Measurements from ENCODE around the gene CCDC107.

CCDC107 gene

GRCh38 chr9:35659340-35659739 lies 1.2 kb downstream of the CCDC107 start:
- peak overlapping the region; percentile 85 for H3K4me3 ChIP-seq (ENCODE audit: low read depth, low read length)

GRCh38 chr9:35660966-35661415 lies 2.9 kb downstream of the CCDC107 start:
- H3K4me3 ChIP-seq (ENCODE audit: low read depth, low read length), result no peak overlapping the region

DNA sequence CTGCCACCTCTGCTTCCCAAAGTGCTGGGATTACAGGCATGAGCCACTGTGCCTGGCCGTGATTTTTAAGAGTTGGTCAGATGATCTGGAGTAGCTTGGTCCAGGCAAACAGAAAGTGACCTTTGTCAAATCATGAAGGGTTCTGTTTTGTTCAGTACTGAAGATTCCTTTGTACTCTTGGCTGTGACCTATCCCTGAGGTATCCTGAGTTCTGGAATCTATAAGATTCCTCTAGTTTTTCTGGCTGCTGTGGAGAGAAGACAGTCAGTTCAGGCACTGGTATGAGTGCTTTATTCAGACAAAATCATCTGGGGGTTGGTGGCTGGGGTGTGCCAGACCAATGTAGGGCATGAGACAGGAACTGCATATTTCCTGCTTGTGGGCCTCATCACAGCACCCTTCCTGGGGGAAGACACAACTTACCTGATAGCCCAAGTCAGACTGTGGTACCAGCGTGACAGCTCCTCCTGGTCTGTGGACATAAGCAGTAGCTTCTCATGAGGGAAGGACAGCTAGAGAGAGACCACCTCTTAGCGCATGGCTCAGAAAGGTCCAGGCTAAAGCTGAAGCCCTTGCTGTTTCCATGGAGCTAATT lies 3.8 kb downstream of the CCDC107 start:
- no peak overlapping the region for H3K4me3 ChIP-seq (ENCODE audit: low read depth, low read length)

GRCh38 chr9:35662437-35662836 lies 4.3 kb downstream of the CCDC107 start:
- no peak overlapping the region for H3K4me3 ChIP-seq (ENCODE audit: low read depth, low read length)

DNA sequence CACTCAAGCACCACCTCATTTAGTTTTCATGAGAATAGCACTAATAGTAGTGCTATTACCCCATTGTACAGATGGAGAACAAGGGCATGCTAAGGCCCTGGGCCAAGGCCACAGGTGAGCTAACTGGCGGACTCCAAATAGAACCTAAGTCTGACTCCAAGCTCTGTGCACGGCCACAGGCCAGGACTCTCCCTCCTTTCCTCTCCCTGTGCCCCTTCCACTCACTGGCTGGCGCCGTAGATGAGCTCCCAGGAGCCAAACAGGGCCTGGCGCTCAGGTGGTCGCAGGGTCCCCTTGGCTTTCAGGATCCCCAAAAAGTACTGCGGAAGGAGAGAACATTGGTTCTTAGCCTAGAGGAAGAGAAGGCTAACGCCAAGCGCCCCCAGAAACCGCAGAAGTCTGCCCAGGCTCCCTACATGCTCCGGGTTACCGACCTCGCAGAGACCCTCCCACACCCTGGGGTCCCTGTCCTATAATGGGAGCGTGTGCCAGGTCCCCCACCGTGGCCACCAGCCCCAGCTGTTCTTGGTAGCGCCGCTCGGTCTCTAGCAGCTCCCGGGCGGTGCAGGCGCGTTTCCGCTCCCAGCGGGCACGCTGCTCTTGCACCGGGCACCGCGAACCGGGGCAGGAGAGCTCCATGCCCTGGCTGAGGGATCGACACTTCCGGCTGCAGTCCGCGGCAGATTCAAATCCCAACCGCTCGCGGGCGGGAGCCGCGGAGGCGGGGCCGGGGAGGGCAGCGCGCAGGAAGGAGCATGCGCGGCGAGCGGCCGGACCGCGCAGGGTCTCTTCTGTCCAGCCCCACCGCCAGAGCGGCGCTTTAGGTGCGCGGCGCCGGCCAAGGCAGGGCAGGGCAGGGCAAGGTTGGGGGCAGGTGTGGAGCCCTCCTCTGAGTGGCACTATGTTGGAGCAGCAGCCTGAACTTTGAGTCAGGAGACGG lies 6.7 kb downstream of the CCDC107 start, which contains the start of gene ARHGEF39:
Gene ARHGEF39 (minus strand): TSS at position 665 of the 940 bp plus-strand sequence. CDS start 26 bp downstream, at position 639.
- peak within 1 kb of the TSS; percentile 79 for H3K4me3 ChIP-seq (ENCODE audit: low read depth, low read length)

- H3K4me3 ChIP-seq (ENCODE audit: low read depth, low read length), result no peak overlapping the region
Measured at GRCh38 chr9:35665471-35665818, 7.4 kb downstream of the CCDC107 start.

GRCh38 chr9:35666045-35666444 lies 8.0 kb downstream of the CCDC107 start:
- H3K4me3 ChIP-seq (ENCODE audit: low read depth, low read length), result no peak overlapping the region

GRCh38 chr9:35666549-35666948 lies 8.5 kb downstream of the CCDC107 start:
- H3K4me3 ChIP-seq (ENCODE audit: low read depth, low read length), result no peak overlapping the region

GRCh38 chr9:35667939-35668338 lies 9.8 kb downstream of the CCDC107 start:
- no peak overlapping the region for H3K4me3 ChIP-seq (ENCODE audit: low read depth, low read length)

DNA sequence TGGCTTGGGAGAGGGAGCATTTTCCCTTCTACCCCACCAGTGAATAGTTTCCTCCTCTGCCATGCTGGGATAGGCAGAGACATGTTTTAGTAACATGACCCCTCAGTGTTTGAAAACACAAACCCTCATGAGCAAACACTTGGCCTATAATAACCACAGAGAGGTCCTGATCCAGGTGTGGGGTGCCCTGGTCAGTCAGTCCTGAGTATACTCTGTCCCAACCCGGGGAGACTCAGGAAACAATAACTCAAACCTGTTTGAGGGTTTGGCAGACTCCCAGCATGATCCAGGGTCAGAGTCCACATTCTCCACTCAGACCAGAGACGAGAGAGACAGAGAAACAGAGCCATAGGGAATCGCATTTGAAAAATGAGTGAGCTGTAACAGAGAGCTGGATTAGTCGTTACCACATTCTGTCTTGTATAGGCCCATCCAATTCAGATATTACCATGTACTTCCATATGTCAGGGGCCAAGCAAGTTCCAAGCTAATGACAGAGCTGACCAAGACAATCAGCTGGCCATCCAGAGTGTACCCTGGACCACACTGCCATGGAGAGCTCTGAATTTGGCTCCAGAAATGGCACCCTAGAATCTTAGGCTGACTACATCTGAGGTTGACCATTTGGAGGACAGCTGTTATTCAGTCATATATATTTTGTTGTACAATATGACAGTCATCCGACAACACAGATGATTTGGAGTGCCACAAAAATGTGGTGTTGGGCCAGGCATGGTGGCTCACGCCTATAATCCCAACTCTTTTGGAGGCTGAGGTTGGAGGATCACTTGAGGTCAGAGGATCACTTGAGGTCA lies 11.4 kb downstream of the CCDC107 start:
- H3K4me3 ChIP-seq (ENCODE audit: low read depth, low read length), result no peak overlapping the region

DNA sequence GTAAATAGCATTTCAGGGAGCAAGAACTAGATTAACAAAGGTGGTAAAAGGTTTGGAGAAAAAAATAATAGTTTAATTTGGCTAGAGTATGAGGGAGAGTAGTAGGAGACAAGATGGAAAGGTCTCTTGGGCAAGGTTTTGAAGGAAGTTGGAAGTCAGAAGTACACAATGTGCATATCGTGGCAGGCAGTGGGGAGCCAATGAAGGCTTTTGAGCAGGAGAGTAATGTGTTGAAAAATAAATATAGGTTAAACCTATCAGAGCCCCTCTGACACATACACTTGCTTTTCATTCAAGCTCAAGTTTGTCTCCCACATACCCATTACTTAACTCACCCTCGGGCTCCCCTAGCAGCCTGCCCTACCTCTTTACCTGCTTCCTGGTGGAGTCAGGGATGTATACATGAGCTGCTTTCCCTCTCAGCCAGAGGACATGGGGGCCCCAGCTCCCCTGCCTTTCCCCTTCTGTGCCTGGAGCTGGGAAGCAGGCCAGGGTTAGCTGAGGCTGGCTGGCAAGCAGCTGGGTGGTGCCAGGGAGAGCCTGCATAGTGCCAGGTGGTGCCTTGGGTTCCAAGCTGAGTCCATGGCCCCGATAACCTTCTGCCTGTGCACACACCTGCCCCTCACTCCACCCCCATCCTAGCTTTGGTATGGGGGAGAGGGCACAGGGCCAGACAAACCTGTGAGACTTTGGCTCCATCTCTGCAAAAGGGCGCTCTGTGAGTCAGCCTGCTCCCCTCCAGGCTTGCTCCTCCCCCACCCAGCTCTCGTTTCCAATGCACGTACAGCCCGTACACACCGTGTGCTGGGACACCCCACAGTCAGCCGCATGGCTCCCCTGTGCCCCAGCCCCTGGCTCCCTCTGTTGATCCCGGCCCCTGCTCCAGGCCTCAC lies 15.3 kb downstream of the CCDC107 start, which contains the start of gene CA9:
Gene CA9 (plus strand): TSS at position 797 of the 893 bp plus-strand sequence. CDS start 32 bp downstream, at position 829.
- no peak within 1 kb of the TSS for H3K4me3 ChIP-seq (ENCODE audit: low read depth, low read length)

DNA sequence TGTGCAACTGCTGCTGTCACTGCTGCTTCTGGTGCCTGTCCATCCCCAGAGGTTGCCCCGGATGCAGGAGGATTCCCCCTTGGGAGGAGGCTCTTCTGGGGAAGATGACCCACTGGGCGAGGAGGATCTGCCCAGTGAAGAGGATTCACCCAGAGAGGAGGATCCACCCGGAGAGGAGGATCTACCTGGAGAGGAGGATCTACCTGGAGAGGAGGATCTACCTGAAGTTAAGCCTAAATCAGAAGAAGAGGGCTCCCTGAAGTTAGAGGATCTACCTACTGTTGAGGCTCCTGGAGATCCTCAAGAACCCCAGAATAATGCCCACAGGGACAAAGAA lies 15.9 kb downstream of the CCDC107 start:
- no peak overlapping the region for H3K4me3 ChIP-seq (ENCODE audit: low read depth, low read length)

- peak overlapping the region; percentile 61 for H3K4me3 ChIP-seq (ENCODE audit: low read depth, low read length)
Measured at GRCh38 chr9:35675204-35675603, 17.1 kb downstream of the CCDC107 start.

GRCh38 chr9:35675732-35676392 lies 17.8 kb downstream of the CCDC107 start:
- H3K4me3 ChIP-seq (ENCODE audit: low read depth, low read length), result peak overlapping the region; percentile 61

DNA sequence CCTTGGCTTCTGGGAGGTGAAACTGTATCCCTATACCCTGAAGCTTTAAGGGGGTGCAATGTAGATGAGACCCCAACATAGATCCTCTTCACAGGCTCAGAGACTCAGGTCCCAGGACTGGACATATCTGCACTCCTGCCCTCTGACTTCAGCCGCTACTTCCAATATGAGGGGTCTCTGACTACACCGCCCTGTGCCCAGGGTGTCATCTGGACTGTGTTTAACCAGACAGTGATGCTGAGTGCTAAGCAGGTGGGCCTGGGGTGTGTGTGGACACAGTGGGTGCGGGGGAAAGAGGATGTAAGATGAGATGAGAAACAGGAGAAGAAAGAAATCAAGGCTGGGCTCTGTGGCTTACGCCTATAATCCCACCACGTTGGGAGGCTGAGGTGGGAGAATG lies 21.0 kb downstream of the CCDC107 start:
- no peak overlapping the region for H3K4me3 ChIP-seq (ENCODE audit: low read depth, low read length)

DNA sequence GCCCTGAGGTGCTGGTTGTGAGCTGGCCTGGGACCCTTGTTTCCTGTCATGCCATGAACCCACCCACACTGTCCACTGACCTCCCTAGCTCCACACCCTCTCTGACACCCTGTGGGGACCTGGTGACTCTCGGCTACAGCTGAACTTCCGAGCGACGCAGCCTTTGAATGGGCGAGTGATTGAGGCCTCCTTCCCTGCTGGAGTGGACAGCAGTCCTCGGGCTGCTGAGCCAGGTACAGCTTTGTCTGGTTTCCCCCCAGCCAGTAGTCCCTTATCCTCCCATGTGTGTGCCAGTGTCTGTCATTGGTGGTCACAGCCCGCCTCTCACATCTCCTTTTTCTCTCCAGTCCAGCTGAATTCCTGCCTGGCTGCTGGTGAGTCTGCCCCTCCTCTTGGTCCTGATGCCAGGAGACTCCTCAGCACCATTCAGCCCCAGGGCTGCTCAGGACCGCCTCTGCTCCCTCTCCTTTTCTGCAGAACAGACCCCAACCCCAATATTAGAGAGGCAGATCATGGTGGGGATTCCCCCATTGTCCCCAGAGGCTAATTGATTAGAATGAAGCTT lies 21.8 kb downstream of the CCDC107 start:
- H3K4me3 ChIP-seq (ENCODE audit: low read depth, low read length), result no peak overlapping the region

- no peak overlapping the region for H3K4me3 ChIP-seq (ENCODE audit: low read depth, low read length)
Measured at GRCh38 chr9:35680331-35681105, 22.4 kb downstream of the CCDC107 start.

- H3K4me3 ChIP-seq (ENCODE audit: low read depth, low read length), result no peak overlapping the region
Measured at GRCh38 chr9:35681341-35682002, 23.4 kb downstream of the CCDC107 start.
